Measurements from ENCODE around the gene ARHGAP10. TPM values are rescaled to one million over a fixed set of nuclear protein-coding genes. Genes with fewer than 3 reads are reported as not detected.
"Not testable (repeated sequence)": the region's sequence is repeated elsewhere in the genome, so short reads cannot be mapped to it uniquely, and the experiment has no call there.

ARHGAP10 gene
- total RNA-seq, 6 experiments from 2014 or later: 5.5 to 13.3 (median 10.4) TPM

DNA sequence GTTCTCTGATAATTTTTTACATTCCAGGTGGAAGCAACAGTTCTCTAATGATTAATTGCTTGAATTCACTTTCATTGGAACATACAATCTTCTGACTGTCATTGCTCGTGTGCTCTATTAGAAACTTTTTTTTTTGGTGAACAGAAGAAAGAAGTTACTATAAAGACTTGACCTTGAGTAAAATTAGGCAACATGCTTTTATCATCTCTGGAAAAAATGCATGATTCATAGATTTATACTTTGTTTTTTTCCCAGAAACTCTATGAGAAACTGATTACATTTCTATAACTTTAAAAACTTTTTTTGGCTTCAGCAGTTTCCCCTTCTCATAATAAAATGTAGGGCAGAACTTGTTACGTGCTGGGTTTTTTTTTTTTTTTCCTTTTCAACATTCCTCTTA lies 167.6 kb downstream of the ARHGAP10 start:
- intact Hi-C loops (cut with DNase I): no loop called here
- Histone ChIP-seq H3K4me1 (no peaks in the 10 kb centered on the region), H3K27ac (no peak overlapping the region), H3K27me3 (no peaks in the 10 kb centered on the region), H3K9me3 (peaks cover 0 to 5% (median 0%) of the 10 kb centered on the region in 4 donors), H3K4me3 (no peak overlapping the region), H3K36me3 (no peaks in the 10 kb centered on the region)
- WGBS (ENCODE audit: insufficient coverage, low coverage, low lambda C conversion rate, missing lambda C conversion rate): 39% methylated on average over 2 of the region's 2 CpGs
- TF ChIP-seq POLR2A (IDR thresholded peaks at IDR 0.05): no peak
- TF ChIP-seq, protein P1, sequence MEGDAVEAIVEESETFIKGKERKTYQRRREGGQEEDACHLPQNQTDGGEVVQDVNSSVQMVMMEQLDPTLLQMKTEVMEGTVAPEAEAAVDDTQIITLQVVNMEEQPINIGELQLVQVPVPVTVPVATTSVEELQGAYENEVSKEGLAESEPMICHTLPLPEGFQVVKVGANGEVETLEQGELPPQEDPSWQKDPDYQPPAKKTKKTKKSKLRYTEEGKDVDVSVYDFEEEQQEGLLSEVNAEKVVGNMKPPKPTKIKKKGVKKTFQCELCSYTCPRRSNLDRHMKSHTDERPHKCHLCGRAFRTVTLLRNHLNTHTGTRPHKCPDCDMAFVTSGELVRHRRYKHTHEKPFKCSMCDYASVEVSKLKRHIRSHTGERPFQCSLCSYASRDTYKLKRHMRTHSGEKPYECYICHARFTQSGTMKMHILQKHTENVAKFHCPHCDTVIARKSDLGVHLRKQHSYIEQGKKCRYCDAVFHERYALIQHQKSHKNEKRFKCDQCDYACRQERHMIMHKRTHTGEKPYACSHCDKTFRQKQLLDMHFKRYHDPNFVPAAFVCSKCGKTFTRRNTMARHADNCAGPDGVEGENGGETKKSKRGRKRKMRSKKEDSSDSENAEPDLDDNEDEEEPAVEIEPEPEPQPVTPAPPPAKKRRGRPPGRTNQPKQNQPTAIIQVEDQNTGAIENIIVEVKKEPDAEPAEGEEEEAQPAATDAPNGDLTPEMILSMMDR (IDR thresholded peaks at IDR 0.05): no peak
- no peak for DNase-seq
- ATAC-seq: no peak

GRCh38 chr4:147901388-147901787 lies 169.5 kb downstream of the ARHGAP10 start:
- Histone ChIP-seq H3K27ac (no peak overlapping the region), H3K27me3 (no peaks in the 10 kb centered on the region), H3K4me1 (no peaks in the 10 kb centered on the region), H3K36me3 (no peaks in the 10 kb centered on the region), H3K9me3 (no peaks in the 10 kb centered on the region), H3K4me3 (no peak overlapping the region)
- DNase-seq (no peak), ATAC-seq (no peak)
- intact Hi-C loops (cut with DNase I): no loop called here
- TF ChIP-seq POLR2A (IDR thresholded peaks at IDR 0.05): no peak
- TF ChIP-seq, protein P1 (IDR thresholded peaks at IDR 0.05): no peak
- 26% methylated on average over 2 of the region's 2 CpGs for WGBS (ENCODE audit: insufficient coverage, low coverage, low lambda C conversion rate, missing lambda C conversion rate)

DNA sequence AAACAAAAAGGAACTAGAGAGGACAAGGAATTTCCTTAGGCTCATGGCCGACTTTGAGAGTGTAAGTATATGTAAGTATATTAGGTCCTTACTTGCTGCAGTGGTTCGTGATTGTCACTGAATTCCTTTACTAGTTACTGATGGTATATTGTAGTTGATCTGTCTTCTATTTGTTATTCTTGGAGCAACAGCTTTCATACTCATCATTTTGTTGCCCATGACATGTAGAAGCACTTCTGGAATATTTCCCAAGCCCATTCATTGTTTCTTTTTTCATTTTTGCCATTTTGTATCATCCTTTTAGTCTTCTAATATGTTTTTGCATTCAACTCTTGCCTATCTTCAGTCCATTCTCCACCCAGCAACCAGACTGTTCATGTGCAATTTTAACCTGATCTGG lies 170.0 kb downstream of the ARHGAP10 start:
- Histone ChIP-seq H3K36me3 (no peaks in the 10 kb centered on the region), H3K27ac (no peak overlapping the region), H3K9me3 (no peaks in the 10 kb centered on the region), H3K27me3 (no peaks in the 10 kb centered on the region), H3K4me3 (no peak overlapping the region), H3K4me1 (no peaks in the 10 kb centered on the region)
- no peak for DNase-seq
- intact Hi-C loops (cut with DNase I): no loop called here
- no peak for ATAC-seq
- whole genome bisulfite sequencing (ENCODE audit: insufficient coverage, low coverage, low lambda C conversion rate, missing lambda C conversion rate): 52% methylated on average over 2 of the region's 2 CpGs
- TF ChIP-seq POLR2A (IDR thresholded peaks at IDR 0.05): no peak
- TF ChIP-seq, protein P1 (IDR thresholded peaks at IDR 0.05): no peak

GRCh38 chr4:147909225-147909624 lies 177.3 kb downstream of the ARHGAP10 start:
- 15% methylated on average over 2 of the region's 2 CpGs for WGBS (ENCODE audit: insufficient coverage, low coverage, low lambda C conversion rate, missing lambda C conversion rate)
- intact Hi-C loops (cut with DNase I): no loop called here
- Histone ChIP-seq H3K36me3 (no peaks in the 10 kb centered on the region), H3K27me3 (no peaks in the 10 kb centered on the region), H3K4me3 (no peak overlapping the region), H3K4me1 (no peaks in the 10 kb centered on the region), H3K27ac (no peak overlapping the region), H3K9me3 (no peaks in the 10 kb centered on the region)
- ATAC-seq (no peak), DNase-seq (no peak)
- TF ChIP-seq, protein P1 (IDR thresholded peaks at IDR 0.05): no peak
- no peak for TF ChIP-seq POLR2A (IDR thresholded peaks at IDR 0.05)

GRCh38 chr4:147910315-147910714 lies 178.4 kb downstream of the ARHGAP10 start:
- intact Hi-C loops (cut with DNase I): no loop called here
- whole genome bisulfite sequencing (ENCODE audit: insufficient coverage, low coverage, low lambda C conversion rate, missing lambda C conversion rate): 42% methylated on average over 3 of the region's 3 CpGs
- DNase-seq: no peak
- no peak overlapping the region for H3K27ac ChIP-seq
- H3K9me3 ChIP-seq: no peaks in the 10 kb centered on the region
- H3K4me3 ChIP-seq: no peak overlapping the region
- no peaks in the 10 kb centered on the region for H3K36me3 ChIP-seq
- no peak for ATAC-seq
- no peak for TF ChIP-seq POLR2A (IDR thresholded peaks at IDR 0.05)
- TF ChIP-seq, protein P1 (IDR thresholded peaks at IDR 0.05): no peak
- H3K4me1 ChIP-seq: no peaks in the 10 kb centered on the region
- H3K27me3 ChIP-seq: no peaks in the 10 kb centered on the region

GRCh38 chr4:147912106-147912505 lies 180.2 kb downstream of the ARHGAP10 start:
- H3K9me3 ChIP-seq; H3K27ac ChIP-seq; H3K4me1 ChIP-seq; intact Hi-C loops (cut with DNase I); ATAC-seq; DNase-seq; H3K4me3 ChIP-seq; H3K27me3 ChIP-seq; H3K36me3 ChIP-seq: not testable (repeated sequence)
- WGBS (ENCODE audit: insufficient coverage, low coverage, low lambda C conversion rate, missing lambda C conversion rate): 93% methylated on average over 2 of the region's 2 CpGs

All from right lobe of liver (tissue), 6 donors.